ENCODE measurements around the gene ASH1L.
A peak's percentile ranks its signal among the peaks of the same experiment; 100 is the strongest.

ASH1L gene

DNA sequence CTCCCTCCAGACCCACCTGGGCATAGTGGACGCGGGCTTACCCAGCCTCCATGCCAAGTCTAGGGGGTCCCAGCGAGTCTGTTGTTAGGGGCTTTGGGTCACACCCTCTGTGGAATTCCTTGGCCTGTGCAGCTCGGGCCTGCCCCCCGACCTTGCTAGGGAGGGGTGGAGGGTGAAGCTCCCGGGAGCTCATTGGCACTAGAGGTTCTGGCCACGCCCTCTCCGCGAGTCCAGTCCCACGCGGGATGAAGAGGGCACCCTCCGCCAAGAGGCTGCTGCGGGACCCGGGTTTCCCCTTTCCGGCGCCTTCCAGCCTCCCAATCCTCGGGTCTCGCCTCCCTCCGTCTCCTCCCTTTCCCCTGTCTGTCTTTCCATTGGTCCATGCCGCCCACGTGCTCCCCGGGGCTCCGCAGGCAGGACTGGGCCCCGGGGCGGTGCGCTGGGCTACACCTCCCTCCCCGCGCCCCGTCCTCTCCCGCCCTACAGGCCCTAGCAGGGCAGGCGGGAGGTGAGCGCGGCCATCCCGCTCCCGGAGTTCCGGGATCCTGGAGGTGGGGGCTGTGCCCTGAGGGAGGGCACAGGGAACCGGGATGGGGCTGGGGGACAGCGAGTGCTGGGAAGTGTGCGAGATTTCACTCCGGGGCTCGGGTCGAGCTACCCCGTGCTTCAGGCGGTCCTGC lies 238.4 kb downstream of the ASH1L start:
- Histone ChIP-seq H3K36me3 (ENCODE audit: control insufficient read depth, insufficient read depth, low read length) (peaks cover 2% of the 10 kb centered on the region), H3K4me3 (ENCODE audit: low read length) (peak overlapping the region; percentile 92), H3K27ac (ENCODE audit: low read depth, low read length) (peak overlapping the region; percentile 93), H3K4ac (ENCODE audit: low read depth, low read length) (peak overlapping the region; percentile 66), H3K23ac (ENCODE audit: low read length) (peak overlapping the region; percentile 84), H2AK5ac (ENCODE audit: low read length) (no peak overlapping the region), H3K56ac (ENCODE audit: low read length) (peak overlapping the region; percentile 95), H3K79me1 (ENCODE audit: low read length) (peaks cover 4% of the 10 kb centered on the region), H3K4me1 (ENCODE audit: control insufficient read depth, low read depth, low read length) (peaks cover 6% of the 10 kb centered on the region), H2BK15ac (replicated peaks; ENCODE audit: low read depth) (no peak overlapping the region), H4K8ac (ENCODE audit: low read depth, low read length) (peak overlapping the region; percentile 3), H4K5ac (ENCODE audit: low read length) (no peak overlapping the region), H3K18ac (ENCODE audit: low read length) (peak overlapping the region; percentile 93), H2BK5ac (ENCODE audit: low read length) (peak overlapping the region; percentile 95), H3K27me3 (ENCODE audit: insufficient read depth, low read length, poor library complexity) (no peaks in the 10 kb centered on the region), H3K79me2 (ENCODE audit: control insufficient read depth, insufficient read depth, low read length) (no peaks in the 10 kb centered on the region), H3K9ac (ENCODE audit: low read length) (peak overlapping the region; percentile 98), H2BK120ac (ENCODE audit: low read depth, low read length) (no peak overlapping the region), H3K4me2 (ENCODE audit: low read length) (peak overlapping the region; percentile 98)
- no CpG with 5 or more reads among the region's 44 CpGs for WGBS (ENCODE audit: extremely low coverage, insufficient coverage, low lambda C conversion rate)
- DNase-seq = peak; percentile 97

DNA sequence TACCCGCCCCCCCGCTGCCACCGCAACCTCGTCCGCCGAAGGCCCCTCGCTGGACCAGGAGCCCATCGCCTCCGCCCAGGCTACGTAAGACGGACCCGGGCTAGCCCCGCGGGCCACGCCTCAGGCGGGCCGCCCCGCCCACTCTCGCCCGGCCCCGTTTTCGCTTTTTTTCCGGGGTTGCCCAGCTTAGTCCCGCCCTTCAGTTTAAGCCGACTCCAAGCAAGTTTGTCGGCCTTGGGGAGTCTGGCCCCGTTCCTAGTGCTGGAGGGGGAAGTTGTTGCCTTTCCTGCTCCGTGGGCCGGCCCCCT lies 238.9 kb downstream of the ASH1L start:
- Histone ChIP-seq H3K23ac (ENCODE audit: low read length) (peak overlapping the region; percentile 84), H3K4ac (ENCODE audit: low read depth, low read length) (peak overlapping the region; percentile 66), H2BK120ac (ENCODE audit: low read depth, low read length) (no peak overlapping the region), H3K36me3 (ENCODE audit: control insufficient read depth, insufficient read depth, low read length) (peaks cover 2% of the 10 kb centered on the region), H2AK5ac (ENCODE audit: low read length) (no peak overlapping the region), H3K4me3 (ENCODE audit: low read length) (peak overlapping the region; percentile 79), H3K18ac (ENCODE audit: low read length) (peak overlapping the region; percentile 93), H4K5ac (ENCODE audit: low read length) (no peak overlapping the region), H3K56ac (ENCODE audit: low read length) (peak overlapping the region; percentile 95), H3K4me1 (ENCODE audit: control insufficient read depth, low read depth, low read length) (peaks cover 6% of the 10 kb centered on the region), H3K9ac (ENCODE audit: low read length) (peak overlapping the region; percentile 98), H3K4me2 (ENCODE audit: low read length) (peak overlapping the region; percentile 98), H3K79me2 (ENCODE audit: control insufficient read depth, insufficient read depth, low read length) (no peaks in the 10 kb centered on the region), H4K8ac (ENCODE audit: low read depth, low read length) (peak overlapping the region; percentile 3), H3K27ac (ENCODE audit: low read depth, low read length) (peak overlapping the region; percentile 93), H2BK5ac (ENCODE audit: low read length) (peak overlapping the region; percentile 95), H3K27me3 (ENCODE audit: insufficient read depth, low read length, poor library complexity) (no peaks in the 10 kb centered on the region), H3K79me1 (ENCODE audit: low read length) (peaks cover 4% of the 10 kb centered on the region), H2BK15ac (replicated peaks; ENCODE audit: low read depth) (no peak overlapping the region)
- no CpG with 5 or more reads among the region's 29 CpGs for WGBS (ENCODE audit: extremely low coverage, insufficient coverage, low lambda C conversion rate)
- peak; percentile 92 for DNase-seq

DNA sequence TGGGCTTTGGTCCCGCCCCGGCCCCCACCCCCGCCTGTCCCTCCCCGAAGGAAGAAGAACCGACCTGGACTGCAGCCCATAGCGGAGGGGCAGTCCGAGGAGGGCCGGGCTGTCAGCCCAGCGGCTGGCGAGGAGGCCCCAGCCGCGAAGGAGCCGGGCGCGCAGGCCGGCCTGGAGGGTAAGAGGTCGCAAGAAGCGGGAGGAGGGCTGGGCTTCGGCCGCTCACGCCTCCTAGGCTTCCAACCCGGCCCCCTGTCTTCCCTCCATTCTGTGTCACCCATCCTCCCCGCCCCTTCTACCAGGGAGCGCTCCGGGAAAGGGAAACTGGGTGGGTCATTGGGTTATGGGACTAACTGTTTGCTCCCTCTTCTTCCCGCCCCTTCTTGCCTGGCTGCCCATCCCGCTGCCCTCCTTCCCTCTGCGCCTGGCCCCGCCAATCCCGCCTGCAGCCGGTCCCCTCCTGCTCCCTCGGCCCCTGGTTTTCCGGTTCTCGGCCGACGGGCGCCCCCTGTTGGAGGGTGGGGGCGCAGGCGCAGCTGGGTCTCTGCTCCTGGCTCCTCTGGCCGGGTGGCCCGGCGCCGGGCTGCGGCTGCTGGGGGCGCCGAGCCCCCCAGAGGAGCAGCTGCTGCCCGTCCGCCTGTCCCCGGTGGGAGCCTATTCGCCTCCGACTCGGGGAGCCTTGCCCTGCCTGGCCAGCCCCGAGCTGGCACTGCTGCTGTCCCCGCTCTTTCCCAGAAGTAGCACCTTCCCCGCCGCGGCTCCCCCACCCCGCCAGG lies 239.5 kb downstream of the ASH1L start:
- H3K36me3 ChIP-seq (ENCODE audit: control insufficient read depth, insufficient read depth, low read length) = peaks cover 4% of the 10 kb centered on the region
- no peaks in the 10 kb centered on the region for H3K79me2 ChIP-seq (ENCODE audit: control insufficient read depth, insufficient read depth, low read length)
- H2BK120ac ChIP-seq (ENCODE audit: low read depth, low read length) = no peak overlapping the region
- H3K56ac ChIP-seq (ENCODE audit: low read length) = peak overlapping the region; percentile 95
- H3K79me1 ChIP-seq (ENCODE audit: low read length) = peaks cover 4% of the 10 kb centered on the region
- DNase-seq = peak; percentile 96
- no peak overlapping the region for H2BK15ac ChIP-seq (replicated peaks; ENCODE audit: low read depth)
- no peak overlapping the region for H3K23ac ChIP-seq (ENCODE audit: low read length)
- H2AK5ac ChIP-seq (ENCODE audit: low read length) = no peak overlapping the region
- H3K4me1 ChIP-seq (ENCODE audit: control insufficient read depth, low read depth, low read length) = peaks cover 6% of the 10 kb centered on the region
- no peaks in the 10 kb centered on the region for H3K27me3 ChIP-seq (ENCODE audit: insufficient read depth, low read length, poor library complexity)
- H3K4ac ChIP-seq (ENCODE audit: low read depth, low read length) = peak overlapping the region; percentile 43
- H3K4me2 ChIP-seq (ENCODE audit: low read length) = peak overlapping the region; percentile 65
- H3K4me3 ChIP-seq (ENCODE audit: low read length) = peak overlapping the region; percentile 51
- H3K27ac ChIP-seq (ENCODE audit: low read depth, low read length) = peak overlapping the region; percentile 83
- H3K18ac ChIP-seq (ENCODE audit: low read length) = peak overlapping the region; percentile 69
- peak overlapping the region; percentile 98 for H3K9ac ChIP-seq (ENCODE audit: low read length)
- whole genome bisulfite sequencing (ENCODE audit: extremely low coverage, insufficient coverage, low lambda C conversion rate) = no CpG with 5 or more reads among the region's 58 CpGs
- no peak overlapping the region for H2BK5ac ChIP-seq (ENCODE audit: low read length)
- H4K8ac ChIP-seq (ENCODE audit: low read depth, low read length) = no peak overlapping the region
- no peak overlapping the region for H4K5ac ChIP-seq (ENCODE audit: low read length)

DNA sequence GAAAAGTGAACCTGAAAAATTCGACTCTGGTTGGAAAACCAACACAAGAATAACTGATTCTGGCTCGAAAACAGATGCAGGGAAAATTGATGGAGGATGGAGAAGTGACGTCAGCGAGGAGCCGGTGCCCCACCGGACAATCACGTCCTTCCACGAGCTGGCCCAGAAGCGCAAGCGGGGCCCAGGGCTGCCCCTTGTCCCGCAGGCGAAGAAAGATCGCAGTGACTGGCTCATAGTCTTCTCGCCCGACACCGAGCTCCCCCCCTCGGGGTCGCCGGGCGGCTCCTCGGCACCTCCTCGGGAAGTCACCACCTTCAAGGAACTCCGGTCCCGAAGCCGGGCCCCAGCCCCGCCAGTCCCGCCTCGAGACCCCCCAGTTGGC lies 240.0 kb downstream of the ASH1L start:
- Histone ChIP-seq H3K4ac (ENCODE audit: low read depth, low read length) (peak overlapping the region; percentile 8), H2AK5ac (ENCODE audit: low read length) (no peak overlapping the region), H3K27me3 (ENCODE audit: insufficient read depth, low read length, poor library complexity) (no peaks in the 10 kb centered on the region), H3K4me1 (ENCODE audit: control insufficient read depth, low read depth, low read length) (peaks cover 6% of the 10 kb centered on the region), H3K36me3 (ENCODE audit: control insufficient read depth, insufficient read depth, low read length) (peaks cover 6% of the 10 kb centered on the region), H2BK120ac (ENCODE audit: low read depth, low read length) (no peak overlapping the region), H3K27ac (ENCODE audit: low read depth, low read length) (no peak overlapping the region), H4K8ac (ENCODE audit: low read depth, low read length) (no peak overlapping the region), H3K56ac (ENCODE audit: low read length) (peak overlapping the region; percentile 82), H3K4me2 (ENCODE audit: low read length) (peak overlapping the region; percentile 72), H3K4me3 (ENCODE audit: low read length) (peak overlapping the region; percentile 23), H3K9ac (ENCODE audit: low read length) (peak overlapping the region; percentile 74), H3K23ac (ENCODE audit: low read length) (no peak overlapping the region), H3K79me1 (ENCODE audit: low read length) (peaks cover 2% of the 10 kb centered on the region), H3K79me2 (ENCODE audit: control insufficient read depth, insufficient read depth, low read length) (no peaks in the 10 kb centered on the region), H2BK15ac (replicated peaks; ENCODE audit: low read depth) (no peak overlapping the region), H4K5ac (ENCODE audit: low read length) (no peak overlapping the region), H2BK5ac (ENCODE audit: low read length) (no peak overlapping the region), H3K18ac (ENCODE audit: low read length) (peak overlapping the region; percentile 41)
- WGBS (ENCODE audit: extremely low coverage, insufficient coverage, low lambda C conversion rate) = no CpG with 5 or more reads among the region's 28 CpGs
- DNase-seq = no peak

DNA sequence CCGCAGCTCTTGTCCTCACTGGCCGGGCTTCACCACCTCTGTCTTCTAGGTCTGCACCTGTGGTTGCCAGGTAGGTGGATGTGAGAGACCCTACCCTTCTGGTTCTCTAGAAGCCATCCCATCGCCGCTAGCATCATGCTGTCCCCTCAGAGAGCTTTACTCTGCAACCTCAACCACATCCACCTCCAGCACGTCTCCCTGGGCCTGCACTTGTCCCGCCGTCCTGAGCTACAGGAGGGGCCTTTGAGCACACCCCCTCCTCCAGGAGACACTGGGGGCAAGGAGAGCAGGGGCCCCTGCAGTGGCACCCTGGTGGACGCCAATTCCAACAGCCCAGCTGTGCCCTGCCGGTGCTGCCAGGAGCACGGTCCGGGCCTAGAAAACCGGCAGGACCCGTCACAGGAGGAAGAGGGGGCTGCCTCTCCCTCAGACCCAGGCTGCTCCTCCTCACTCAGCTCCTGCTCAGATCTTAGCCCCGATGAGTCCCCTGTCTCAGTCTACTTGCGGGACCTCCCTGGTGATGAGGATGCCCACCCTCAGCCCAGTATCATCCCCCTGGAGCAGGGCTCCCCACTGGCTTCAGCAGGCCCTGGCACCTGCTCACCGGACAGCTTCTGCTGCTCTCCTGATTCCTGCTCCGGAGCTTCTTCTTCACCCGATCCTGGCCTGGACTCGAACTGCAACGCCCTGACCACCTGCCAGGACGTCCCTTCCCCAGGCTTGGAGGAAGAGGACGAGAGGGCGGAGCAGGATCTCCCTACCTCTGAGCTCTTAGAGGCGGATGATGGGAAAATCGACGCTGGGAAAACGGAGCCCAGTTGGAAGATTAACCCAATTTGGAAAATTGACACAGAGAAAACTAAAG lies 240.7 kb downstream of the ASH1L start:
- Histone ChIP-seq H2AK5ac (ENCODE audit: low read length) (no peak overlapping the region), H3K18ac (ENCODE audit: low read length) (no peak overlapping the region), H2BK120ac (ENCODE audit: low read depth, low read length) (no peak overlapping the region), H2BK5ac (ENCODE audit: low read length) (no peak overlapping the region), H3K4me2 (ENCODE audit: low read length) (peak overlapping the region; percentile 72), H3K27me3 (ENCODE audit: insufficient read depth, low read length, poor library complexity) (no peaks in the 10 kb centered on the region), H4K8ac (ENCODE audit: low read depth, low read length) (no peak overlapping the region), H4K5ac (ENCODE audit: low read length) (no peak overlapping the region), H3K79me2 (ENCODE audit: control insufficient read depth, insufficient read depth, low read length) (no peaks in the 10 kb centered on the region), H3K4ac (ENCODE audit: low read depth, low read length) (no peak overlapping the region), H3K56ac (ENCODE audit: low read length) (peak overlapping the region; percentile 78), H3K36me3 (ENCODE audit: control insufficient read depth, insufficient read depth, low read length) (peaks cover 7% of the 10 kb centered on the region), H3K23ac (ENCODE audit: low read length) (no peak overlapping the region), H2BK15ac (replicated peaks; ENCODE audit: low read depth) (no peak overlapping the region), H3K27ac (ENCODE audit: low read depth, low read length) (no peak overlapping the region), H3K9ac (ENCODE audit: low read length) (peak overlapping the region; percentile 32), H3K4me3 (ENCODE audit: low read length) (no peak overlapping the region), H3K4me1 (ENCODE audit: control insufficient read depth, low read depth, low read length) (peaks cover 6% of the 10 kb centered on the region), H3K79me1 (ENCODE audit: low read length) (peaks cover 3% of the 10 kb centered on the region)
- no peak for DNase-seq
- no CpG with 5 or more reads among the region's 27 CpGs for WGBS (ENCODE audit: extremely low coverage, insufficient coverage, low lambda C conversion rate)

Measured in mesendoderm (in vitro differentiated cells).